C4-2B (cell line): ENCODE results near the gene QSOX1.
A peak's percentile ranks its signal among the peaks of the same experiment; 100 is the strongest.

Experiments
- H3K27ac ChIP-seq: fragments of 450-650 bp; 2 replicates; pipeline ENCODE4 v1.5.1; 2017
- ZFX ChIP-seq: fragments of 450-650 bp; IDR thresholded peaks from 2 replicates; pipeline ENCODE4 v1.6.1; 2017
- TF ChIP-seq, protein P1 (sequence below): fragments of 450-650 bp; conservative IDR thresholded peaks from 2 replicates; pipeline ENCODE4 v1.5.1; 2017; ENCODE audit warnings: mild to moderate bottlenecking

QSOX1 gene

DNA sequence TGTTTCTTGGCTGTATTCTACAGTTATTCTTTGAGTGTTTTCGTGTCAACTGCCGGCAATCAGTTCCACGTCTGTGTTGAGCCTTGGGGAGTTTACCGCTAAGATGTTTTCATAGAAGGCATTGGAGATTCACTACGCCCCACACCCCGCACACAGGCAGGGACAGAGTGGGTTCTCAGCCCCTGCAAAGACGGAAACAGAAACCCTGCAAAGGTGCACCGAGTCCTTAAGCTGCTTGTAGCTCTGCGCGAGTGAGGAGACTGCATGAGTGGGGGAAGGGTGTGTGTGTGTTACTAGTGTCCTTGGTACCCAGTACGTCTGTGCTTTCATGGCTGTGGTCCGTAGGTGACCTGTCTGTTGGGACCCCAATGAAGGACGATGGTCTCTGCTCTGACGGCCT is 77.3 kb downstream of the QSOX1 start:
- no peak for TF ChIP-seq ZFX
- TF ChIP-seq, protein P1, sequence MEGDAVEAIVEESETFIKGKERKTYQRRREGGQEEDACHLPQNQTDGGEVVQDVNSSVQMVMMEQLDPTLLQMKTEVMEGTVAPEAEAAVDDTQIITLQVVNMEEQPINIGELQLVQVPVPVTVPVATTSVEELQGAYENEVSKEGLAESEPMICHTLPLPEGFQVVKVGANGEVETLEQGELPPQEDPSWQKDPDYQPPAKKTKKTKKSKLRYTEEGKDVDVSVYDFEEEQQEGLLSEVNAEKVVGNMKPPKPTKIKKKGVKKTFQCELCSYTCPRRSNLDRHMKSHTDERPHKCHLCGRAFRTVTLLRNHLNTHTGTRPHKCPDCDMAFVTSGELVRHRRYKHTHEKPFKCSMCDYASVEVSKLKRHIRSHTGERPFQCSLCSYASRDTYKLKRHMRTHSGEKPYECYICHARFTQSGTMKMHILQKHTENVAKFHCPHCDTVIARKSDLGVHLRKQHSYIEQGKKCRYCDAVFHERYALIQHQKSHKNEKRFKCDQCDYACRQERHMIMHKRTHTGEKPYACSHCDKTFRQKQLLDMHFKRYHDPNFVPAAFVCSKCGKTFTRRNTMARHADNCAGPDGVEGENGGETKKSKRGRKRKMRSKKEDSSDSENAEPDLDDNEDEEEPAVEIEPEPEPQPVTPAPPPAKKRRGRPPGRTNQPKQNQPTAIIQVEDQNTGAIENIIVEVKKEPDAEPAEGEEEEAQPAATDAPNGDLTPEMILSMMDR = peak; percentile 9; the same call in 1 of the 2 replicates
- H3K27ac ChIP-seq = no peak overlapping the region

DNA sequence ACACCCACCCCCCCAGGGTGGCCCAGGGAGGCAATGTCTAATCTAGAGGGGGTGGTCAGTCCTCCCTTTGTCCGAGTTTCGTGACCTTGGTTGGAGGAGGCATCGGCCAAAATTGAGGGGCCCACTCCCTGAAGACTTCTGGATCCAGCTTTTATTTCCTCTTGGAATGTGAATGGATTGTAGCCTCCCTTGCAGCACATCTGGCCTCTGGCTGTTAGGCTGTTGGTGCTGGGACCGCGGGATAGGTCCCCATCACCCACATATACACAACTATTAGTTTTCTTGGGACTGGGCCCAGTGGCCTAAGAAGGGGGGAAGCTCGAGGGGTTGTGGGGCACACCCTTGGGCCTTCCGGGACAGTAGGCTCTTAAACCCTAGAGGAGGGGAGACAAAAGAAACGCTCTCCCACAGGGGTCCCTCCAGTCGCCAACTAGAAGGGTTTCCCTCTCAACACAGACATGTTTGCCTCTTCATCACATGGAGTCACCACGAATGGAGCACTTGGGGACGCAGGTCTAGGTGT is 77.9 kb downstream of the QSOX1 start:
- H3K27ac ChIP-seq = no peak overlapping the region
- TF ChIP-seq, protein P1 = no peak
- TF ChIP-seq ZFX = no peak

DNA sequence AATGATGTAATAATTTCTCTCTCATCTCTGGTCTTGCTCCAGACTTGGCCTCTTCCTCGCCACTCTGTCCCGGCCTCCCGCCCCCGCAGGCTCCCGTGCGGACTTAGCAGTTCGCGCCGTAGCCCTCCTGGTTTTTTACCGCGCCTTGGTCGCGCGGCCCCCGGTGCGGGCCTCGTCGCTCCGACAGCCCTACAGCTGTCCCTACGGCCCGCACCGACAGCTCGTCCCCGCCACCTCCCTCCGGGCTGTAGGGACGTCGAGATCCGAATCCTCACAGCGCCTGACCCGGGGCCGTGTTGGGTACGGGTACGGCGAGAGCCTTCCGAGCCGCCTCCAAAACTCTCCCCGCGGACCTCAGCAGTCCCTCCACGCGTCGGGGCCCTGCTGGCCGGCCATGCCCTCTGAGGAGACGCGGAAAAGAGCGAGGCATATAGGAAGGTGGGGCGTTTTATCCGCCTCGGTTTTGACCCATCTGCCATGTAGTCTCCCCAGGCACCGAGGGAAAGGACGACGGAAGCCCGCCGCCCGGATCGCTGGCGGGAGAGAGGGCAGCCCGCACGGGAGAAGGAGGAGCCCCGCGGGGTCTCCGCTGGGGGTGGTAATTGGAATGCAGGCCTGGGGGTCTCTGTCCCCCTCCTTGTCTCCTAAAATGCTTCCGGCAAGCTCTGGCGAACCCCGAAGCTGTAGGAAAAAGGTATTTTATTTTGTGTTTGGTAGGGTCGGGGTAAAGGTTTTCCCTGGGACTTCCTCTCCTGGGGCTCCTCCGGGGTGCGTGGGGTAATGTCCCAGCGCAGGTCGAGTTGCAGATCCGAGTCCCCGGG is 78.7 kb downstream of the QSOX1 start:
- no peak for TF ChIP-seq ZFX
- TF ChIP-seq, protein P1 = no peak
- H3K27ac ChIP-seq = no peak overlapping the region

DNA sequence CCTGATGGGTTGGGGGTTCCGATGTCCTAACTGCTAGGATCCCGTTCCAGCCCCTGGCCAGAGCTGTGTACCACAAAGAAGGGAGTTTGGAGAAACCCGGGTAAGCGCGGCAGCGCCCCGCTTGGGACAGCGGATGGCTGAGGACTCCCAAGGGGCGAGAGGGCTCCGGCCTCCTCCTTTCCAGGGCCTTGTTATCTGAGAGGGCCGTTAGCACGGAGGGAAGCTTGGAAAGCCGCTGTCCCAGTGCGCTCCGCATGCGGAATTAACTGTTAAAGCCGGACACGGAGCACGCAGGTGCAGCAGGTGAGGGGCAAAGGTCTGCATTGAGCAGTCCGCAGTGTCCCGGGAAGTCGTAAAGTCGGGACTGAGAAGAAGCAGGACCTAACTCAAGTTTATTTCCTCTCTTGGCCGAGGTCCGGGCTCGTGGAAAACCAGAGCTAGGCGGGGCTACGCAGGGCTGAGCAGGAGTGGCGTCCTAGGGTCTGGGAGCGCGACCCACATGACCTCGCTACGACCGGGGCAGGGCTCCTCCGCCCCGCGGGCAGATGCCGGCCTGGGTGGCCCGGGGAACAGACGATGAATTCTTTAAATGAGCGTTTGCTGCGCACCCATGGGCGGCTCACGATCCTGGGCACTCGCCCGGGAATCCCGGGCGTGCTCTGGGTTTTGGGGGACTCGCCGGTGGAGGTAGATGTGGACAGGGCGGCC is 79.9 kb downstream of the QSOX1 start:
- no peak overlapping the region for H3K27ac ChIP-seq

DNA sequence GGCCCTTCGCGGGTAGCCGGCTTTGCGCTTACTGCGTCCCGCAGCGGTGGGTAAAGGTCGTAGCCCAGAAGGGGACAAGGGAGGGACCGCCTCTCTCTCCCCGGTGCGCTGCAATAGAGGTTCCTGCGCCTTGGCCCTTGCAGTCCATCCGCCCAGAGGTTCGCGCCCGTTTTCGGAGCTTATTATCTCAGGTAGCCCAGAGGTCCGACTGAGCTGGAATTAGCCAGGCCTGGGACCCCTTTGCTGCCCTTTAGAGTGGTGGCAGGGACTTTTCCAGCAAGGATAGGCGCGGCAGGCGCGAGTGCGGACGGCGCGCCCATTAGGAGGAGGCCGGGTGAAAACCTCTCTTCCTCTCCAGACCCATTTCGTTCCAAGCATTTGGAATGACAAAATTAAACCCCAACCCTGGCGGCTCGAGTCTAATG is 80.4 kb downstream of the QSOX1 start:
- TF ChIP-seq ZFX = no peak
- TF ChIP-seq, protein P1 = no peak
- no peak overlapping the region for H3K27ac ChIP-seq

More for the DNA sequence above, 79.9 kb downstream of the QSOX1 start:
- TF ChIP-seq, protein P1 = no peak
- no peak for TF ChIP-seq ZFX

DNA sequence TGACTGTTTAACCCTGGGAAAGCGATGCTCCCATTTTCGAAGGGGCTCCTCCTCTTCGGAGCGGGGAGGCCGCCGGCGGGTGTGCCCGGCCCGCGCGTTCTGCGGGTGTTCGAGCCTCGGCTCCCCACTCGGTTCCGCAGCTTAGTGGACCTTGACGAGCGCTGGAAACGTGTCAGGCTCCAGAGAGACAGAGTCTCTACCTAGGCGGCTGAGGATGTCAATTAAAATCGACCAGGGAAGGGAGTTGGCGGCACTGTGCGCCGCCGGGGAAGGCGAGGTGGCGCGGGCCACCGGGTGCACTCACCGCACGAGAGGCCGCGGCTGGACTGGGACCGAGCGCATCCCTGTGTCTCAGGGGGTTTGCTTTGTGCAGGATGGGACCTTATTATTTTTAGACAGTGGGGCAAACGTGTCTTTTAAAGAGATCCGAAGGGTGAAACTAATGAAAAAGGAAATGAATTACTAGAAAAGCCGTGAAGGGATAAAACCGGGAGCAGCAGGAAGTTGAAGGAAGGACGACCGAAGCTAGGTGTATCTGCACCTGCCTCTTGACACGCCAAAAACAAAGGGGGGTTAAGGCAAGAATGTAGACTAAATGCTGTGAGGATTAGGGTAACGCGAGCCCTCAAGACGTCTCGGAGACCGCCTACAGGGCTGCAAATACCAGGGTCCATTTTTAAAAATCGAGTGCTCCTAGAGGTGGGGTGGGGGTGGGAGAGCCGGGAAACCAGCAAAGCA is 81.0 kb downstream of the QSOX1 start:
- no peak overlapping the region for H3K27ac ChIP-seq
- TF ChIP-seq, protein P1 = no peak
- no peak for TF ChIP-seq ZFX
